Measurements from ENCODE around the gene ANKRD34A. TPM values are rescaled to one million over a fixed set of nuclear protein-coding genes. Genes with fewer than 3 reads are reported as not detected.

The ANKRD34A gene
- 1 to 10 TPM in 1 of 4 donors, under 1 TPM in 3; 0.32 to 1.7 (median 0.58) TPM for total RNA-seq

- TF ChIP-seq, protein P1, sequence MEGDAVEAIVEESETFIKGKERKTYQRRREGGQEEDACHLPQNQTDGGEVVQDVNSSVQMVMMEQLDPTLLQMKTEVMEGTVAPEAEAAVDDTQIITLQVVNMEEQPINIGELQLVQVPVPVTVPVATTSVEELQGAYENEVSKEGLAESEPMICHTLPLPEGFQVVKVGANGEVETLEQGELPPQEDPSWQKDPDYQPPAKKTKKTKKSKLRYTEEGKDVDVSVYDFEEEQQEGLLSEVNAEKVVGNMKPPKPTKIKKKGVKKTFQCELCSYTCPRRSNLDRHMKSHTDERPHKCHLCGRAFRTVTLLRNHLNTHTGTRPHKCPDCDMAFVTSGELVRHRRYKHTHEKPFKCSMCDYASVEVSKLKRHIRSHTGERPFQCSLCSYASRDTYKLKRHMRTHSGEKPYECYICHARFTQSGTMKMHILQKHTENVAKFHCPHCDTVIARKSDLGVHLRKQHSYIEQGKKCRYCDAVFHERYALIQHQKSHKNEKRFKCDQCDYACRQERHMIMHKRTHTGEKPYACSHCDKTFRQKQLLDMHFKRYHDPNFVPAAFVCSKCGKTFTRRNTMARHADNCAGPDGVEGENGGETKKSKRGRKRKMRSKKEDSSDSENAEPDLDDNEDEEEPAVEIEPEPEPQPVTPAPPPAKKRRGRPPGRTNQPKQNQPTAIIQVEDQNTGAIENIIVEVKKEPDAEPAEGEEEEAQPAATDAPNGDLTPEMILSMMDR (IDR thresholded peaks at IDR 0.05): no peak
- peak; percentile 91 for DNase-seq (ENCODE audit: low spot score)
- ATAC-seq (ENCODE audit: low FRiP score): peak; percentile 88
Measured at GRCh38 chr1:145964328-145965118, at the start of gene ANKRD34A, which contains the start of gene POLR3GL. Gene ANKRD34A (minus strand): TSS chr1:145964575. CDS start chr1:145961759, 2,816 bp downstream. Gene POLR3GL (plus strand): TSS chr1:145964690. CDS start chr1:145974866, 10,176 bp downstream.

GRCh38 chr1:146013559-146013922 lies 49.2 kb upstream of the ANKRD34A start:
- ATAC-seq (ENCODE audit: low FRiP score): no peak
- no peak for DNase-seq (ENCODE audit: low spot score)
- TF ChIP-seq, protein P1 (IDR thresholded peaks at IDR 0.05): no peak

GRCh38 chr1:146012703-146013558 lies 48.6 kb upstream of the ANKRD34A start:
- TF ChIP-seq, protein P1 (IDR thresholded peaks at IDR 0.05): no peak
- ATAC-seq (ENCODE audit: low FRiP score): peak; percentile 55

DNA sequence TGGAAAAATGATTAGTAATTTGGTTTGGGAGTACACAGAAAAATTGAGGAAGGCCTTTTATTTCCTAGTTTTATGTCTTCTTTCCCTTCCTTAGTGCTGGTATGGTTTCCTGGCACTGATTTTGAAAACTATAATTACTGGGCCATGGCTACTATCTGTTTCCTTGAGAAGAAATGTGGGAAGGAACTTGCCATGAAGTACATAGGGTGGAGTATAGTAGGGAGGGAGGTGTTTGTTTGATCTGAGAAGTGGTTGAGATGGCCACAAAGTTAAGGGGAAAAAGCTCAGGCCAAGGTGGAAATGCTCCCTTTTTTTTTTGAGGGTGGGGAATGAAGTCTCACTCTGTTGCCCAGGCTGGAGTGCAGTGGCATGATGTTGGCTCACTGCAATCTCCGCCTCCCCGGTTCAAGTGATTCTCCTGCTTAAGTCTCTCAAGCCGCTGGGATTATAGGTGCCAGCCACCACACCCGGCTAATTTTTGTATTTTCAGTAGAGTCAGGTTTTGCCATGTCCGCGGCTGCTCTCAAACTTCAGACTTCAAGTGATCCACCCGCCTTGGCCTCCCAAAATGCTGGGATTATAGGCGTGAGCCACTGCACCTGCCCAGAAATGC lies 45.9 kb upstream of the ANKRD34A start:
- TF ChIP-seq, protein P1 (IDR thresholded peaks at IDR 0.05): no peak
- ATAC-seq (ENCODE audit: low FRiP score) (no peak), DNase-seq (ENCODE audit: low spot score) (no peak)

More at GRCh38 chr1:146012703-146013558, 48.6 kb upstream of the ANKRD34A start:
- no peak for DNase-seq (ENCODE audit: low spot score)

DNA sequence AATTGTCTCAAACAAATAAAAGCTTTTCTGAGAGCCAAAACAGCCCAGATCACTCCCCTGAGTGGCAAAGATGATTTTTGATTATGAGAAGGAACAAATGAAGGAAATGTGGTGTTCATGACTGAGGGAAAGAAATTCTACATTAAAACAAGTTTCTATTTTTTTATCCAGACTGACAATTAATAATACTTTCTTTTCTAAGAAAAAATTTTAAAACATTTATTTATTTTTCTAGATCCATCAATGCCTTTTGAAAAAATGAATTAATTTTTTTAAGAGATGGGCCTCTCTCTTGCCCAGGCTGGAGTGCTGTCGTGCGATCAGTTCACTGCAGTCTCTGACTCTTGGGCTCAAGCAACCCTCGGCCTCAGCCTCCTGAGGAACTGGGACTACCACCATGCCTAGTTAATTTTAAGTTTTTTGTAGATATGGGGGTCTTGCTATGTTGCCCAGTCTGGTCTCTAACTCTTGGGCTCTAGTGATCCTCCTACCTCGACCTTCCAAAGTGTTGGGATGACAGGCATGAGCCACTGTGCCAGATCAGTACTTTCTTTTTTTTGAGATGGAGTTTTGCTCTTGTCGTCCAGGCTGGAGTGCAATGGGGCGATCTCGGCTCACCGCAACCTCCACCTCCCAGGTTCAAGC lies 43.2 kb upstream of the ANKRD34A start:
- TF ChIP-seq, protein P1 (IDR thresholded peaks at IDR 0.05): no peak
- no peak for ATAC-seq (ENCODE audit: low FRiP score)
- DNase-seq (ENCODE audit: low spot score): no peak

- ATAC-seq (ENCODE audit: low FRiP score) (no peak), DNase-seq (ENCODE audit: low spot score) (no peak)
- TF ChIP-seq, protein P1 (IDR thresholded peaks at IDR 0.05): no peak
Measured at GRCh38 chr1:146001709-146002108, 37.3 kb upstream of the ANKRD34A start.

All from omental fat pad (tissue), 4 donors.